ENCODE measurements around the gene WSCD2. TPM values are rescaled to one million over a fixed set of nuclear protein-coding genes. Genes with fewer than 3 reads are reported as not detected.

Gene WSCD2
- total RNA-seq, 1 donor from 2014 or later: 0.40 TPM

GRCh38 chr12:108182096-108182495, 53.0 kb downstream of the WSCD2 start:
- intact Hi-C loops (cut with DNase I): no loop called here
- DNase-seq (ENCODE audit: low spot score): no peak

- no peak for DNase-seq (ENCODE audit: low spot score)
- intact Hi-C loops (cut with DNase I): no loop called here
These were observed 55.9 kb downstream of the WSCD2 start for GRCh38 chr12:108185002-108185401.

DNA sequence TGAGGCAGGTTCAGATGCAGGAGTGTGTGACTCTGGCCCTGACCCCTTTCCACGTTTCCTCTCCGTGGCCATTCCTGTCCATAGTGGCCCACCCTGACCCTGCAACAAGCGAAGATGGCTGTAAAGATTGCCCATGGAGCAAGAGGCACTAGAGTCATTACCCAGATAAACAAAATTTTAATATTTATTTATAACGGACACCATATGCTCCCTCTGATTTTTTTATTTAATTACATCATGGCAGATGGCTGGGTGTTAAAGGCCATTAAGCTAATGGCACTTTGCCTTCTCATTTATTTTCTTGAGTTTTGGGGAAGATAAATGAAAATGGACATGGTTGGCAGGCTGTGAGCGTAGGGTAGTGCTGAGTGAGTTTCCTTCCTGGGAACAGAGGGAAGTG, 58.7 kb downstream of the WSCD2 start:
- intact Hi-C loops (cut with DNase I): no loop called here
- DNase-seq (ENCODE audit: low spot score): no peak

DNA sequence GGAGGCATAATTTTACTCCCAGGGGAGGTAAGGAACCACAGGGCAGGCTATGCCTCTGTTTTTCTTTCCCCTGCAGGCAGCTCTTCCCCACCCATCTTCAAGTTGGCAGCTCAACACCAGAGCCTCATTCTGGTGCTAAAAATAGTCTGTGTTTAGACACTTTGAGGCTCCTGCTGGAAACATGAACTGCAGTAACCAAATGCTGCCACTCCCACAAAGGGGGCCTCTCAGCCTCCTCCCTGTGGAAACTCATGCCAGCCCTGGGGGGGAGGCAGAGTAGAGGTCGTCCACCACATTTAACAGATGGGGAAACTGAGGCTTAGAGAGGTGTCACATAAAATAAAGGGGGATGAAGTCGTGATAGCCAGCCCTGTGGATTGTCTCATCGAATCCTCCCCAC, 61.4 kb downstream of the WSCD2 start:
- no peak for DNase-seq (ENCODE audit: low spot score)
- intact Hi-C loops (cut with DNase I): loop anchor here (5.0 kb wide), 1 partner anchor 198 kb away; no protein-coding TSS in a partner anchor

GRCh38 chr12:108191086-108191485, 62.0 kb downstream of the WSCD2 start:
- intact Hi-C loops (cut with DNase I): loop anchor here (5.0 kb wide), 1 partner anchor 199 kb away; no protein-coding TSS in a partner anchor
- DNase-seq (ENCODE audit: low spot score): no peak

DNA sequence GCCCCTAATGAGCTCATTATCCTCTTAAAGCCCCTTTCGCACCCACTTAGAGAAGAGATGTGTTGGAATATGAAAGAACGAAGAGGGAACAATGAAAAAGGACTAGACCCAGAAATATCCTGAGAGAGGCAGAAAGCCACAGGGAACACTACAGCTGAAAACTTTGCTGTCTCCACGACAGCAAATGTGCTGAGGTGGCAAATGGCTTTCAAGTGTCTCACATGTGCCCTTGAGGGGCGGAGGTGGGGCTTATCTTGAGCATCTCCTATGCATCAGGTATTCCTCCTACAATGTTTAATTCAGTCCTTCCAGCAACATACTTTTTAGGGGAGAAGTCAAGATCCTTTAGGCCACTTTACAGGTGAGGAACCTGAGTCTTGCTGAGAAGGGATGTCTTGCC, 62.9 kb downstream of the WSCD2 start:
- DNase-seq (ENCODE audit: low spot score): no peak
- intact Hi-C loops (cut with DNase I): loop anchor here (5.0 kb wide), 1 partner anchor 200 kb away; no protein-coding TSS in a partner anchor

GRCh38 chr12:108193493-108193892, 64.4 kb downstream of the WSCD2 start:
- no peak for DNase-seq (ENCODE audit: low spot score)
- intact Hi-C loops (cut with DNase I): loop anchor here (5.0 kb wide), 1 partner anchor 201 kb away; no protein-coding TSS in a partner anchor

DNA sequence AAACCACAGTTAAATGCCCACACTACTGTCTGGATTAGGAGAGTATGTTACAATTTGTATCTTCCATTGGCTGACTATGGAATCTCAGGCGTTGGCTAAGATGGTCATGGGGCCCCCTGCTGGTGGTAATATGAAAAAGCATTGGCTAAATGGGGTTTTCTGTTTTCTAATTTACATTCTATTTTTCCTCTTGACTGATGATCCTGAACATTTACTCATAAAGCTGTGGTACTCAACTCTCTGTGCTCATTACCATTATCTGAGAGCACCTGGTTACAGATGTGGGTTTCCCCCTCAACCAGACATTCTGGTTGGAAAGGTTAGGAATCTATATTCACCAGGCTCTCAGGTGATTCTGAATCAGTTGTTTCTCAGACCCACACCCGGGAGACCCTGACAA, 64.8 kb downstream of the WSCD2 start:
- intact Hi-C loops (cut with DNase I): loop anchor here (5.0 kb wide), 1 partner anchor 202 kb away; no protein-coding TSS in a partner anchor
- no peak for DNase-seq (ENCODE audit: low spot score)

GRCh38 chr12:108194585-108194984, 65.5 kb downstream of the WSCD2 start:
- intact Hi-C loops (cut with DNase I): loop anchor here (5.0 kb wide), 1 partner anchor 202 kb away; no protein-coding TSS in a partner anchor

DNA sequence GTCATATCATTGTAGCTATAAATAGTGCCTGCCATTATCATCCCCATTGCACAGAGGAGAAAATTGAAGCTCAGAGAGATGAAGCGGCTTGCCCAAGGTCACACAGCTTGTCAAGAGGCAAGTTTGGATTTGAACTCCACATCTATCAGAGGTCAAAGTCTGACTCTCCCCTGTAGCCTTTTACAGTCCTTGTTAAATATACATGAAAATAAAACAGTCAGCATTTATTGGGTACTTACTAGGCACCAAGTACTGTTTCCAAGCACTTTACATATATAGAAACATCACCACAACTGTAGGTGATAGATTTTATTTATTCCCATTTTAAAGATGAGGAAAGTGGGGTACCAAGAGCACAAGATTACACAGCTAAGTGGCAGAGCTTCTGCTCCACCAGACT, 67.2 kb downstream of the WSCD2 start:
- DNase-seq (ENCODE audit: low spot score): no peak
- intact Hi-C loops (cut with DNase I): no loop called here

More at GRCh38 chr12:108194585-108194984, 65.5 kb downstream of the WSCD2 start:
- no peak for DNase-seq (ENCODE audit: low spot score)

- DNase-seq (ENCODE audit: low spot score): no peak
- intact Hi-C loops (cut with DNase I): no loop called here
These were observed 67.8 kb downstream of the WSCD2 start for GRCh38 chr12:108196921-108197320.

GRCh38 chr12:108198043-108198442, 69.0 kb downstream of the WSCD2 start:
- intact Hi-C loops (cut with DNase I): no loop called here
- no peak for DNase-seq (ENCODE audit: low spot score)

DNA sequence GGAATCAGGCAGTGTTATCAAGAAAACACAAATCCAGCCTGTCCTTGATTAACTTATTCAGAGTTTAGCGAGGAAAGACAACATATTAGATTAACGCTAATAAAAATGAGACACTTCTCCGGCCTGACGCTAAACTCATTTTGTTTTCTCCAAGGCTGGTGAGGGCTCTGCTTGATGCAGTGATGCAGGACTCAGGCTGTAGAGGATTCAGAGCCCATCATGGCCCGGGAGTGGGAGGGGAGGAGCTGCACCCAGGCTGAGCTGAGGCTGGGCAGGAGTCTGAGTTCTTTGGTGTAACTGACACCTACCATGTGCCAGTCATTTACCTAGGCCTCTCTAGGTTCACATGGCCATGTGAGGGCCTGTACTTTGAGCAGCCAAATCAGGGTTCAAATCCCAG, 70.0 kb downstream of the WSCD2 start:
- intact Hi-C loops (cut with DNase I): no loop called here
- DNase-seq (ENCODE audit: low spot score): no peak

DNA sequence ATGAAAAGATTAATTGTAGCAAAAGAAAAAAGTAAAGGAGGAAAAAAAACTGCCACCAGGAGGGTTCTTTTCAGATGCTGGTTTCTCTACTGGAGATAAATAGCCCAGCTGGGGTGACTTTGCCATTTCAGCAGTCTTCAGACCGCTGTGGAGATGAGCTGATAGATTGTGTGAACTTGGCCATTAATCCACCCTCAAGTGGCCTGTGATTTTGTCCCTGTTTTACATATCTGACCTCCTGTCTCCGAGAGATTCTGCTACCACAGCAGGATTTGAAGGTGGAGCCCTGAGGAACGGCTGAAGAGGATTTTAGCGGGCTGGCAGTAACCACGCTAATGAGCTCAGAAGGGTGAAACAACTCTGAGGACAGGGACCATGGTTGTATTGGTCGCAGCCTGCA, 72.7 kb downstream of the WSCD2 start:
- no peak for DNase-seq (ENCODE audit: low spot score)
- intact Hi-C loops (cut with DNase I): no loop called here

GRCh38 chr12:108204117-108204987, 75.3 kb downstream of the WSCD2 start:
- DNase-seq (ENCODE audit: low spot score): peak; percentile 43
- intact Hi-C loops (cut with DNase I): no loop called here

- intact Hi-C loops (cut with DNase I): no loop called here
- no peak for DNase-seq (ENCODE audit: low spot score)
These were observed 76.8 kb downstream of the WSCD2 start for GRCh38 chr12:108205864-108206263.

DNA sequence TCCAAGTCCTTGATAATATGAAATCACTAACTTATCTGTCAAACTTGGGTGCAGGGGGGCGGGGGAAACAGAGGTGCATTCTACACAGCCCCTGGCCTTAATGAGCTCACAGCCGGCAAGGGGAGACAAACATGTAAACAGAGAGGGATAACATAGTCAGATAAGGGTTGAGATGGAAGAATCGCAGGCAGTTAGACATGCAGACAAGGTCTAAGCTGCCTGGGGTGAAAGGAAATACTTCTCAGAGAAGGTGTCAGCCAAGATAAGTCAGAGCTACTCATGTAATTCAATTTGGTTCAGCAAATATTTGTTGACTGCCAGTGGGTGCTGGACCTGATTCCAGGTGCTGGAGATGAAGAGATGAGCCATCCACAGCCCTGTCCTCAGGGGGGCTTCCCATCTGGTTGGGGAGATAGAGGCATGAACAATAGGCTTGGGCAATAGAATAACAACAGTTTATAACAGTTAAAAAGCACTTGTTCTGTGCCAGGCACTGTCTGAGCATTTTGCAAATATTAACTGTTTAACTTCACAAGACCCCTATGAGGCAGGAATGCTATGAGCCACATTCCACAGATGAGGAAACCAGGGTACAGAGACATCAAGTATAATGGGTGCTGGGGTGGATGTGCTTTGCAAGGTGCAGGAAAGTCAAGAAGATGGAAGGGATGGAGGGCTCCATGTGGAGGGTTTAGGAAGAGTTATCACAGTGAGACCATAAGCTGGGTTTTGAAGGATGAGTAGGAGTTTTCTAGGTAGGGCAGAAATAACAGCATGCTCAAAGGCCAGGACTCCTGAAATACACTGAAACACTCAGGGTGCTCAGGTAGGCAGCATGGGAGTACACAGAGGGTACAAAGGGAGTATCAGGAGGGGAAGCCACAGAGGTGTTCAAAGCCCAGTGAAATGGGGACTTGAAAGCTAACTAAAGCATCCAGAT, 79.0 kb downstream of the WSCD2 start:
- DNase-seq (ENCODE audit: low spot score): no peak
- intact Hi-C loops (cut with DNase I): no loop called here

GRCh38 chr12:108210001-108210400, 80.9 kb downstream of the WSCD2 start:
- intact Hi-C loops (cut with DNase I): loop anchor here (10.0 kb wide), 1 partner anchor 255 kb away; no protein-coding TSS in a partner anchor
- DNase-seq (ENCODE audit: low spot score): no peak

- intact Hi-C loops (cut with DNase I): loop anchor here (10.0 kb wide), 1 partner anchor 254 kb away; no protein-coding TSS in a partner anchor
- no peak for DNase-seq (ENCODE audit: low spot score)
These were observed 82.1 kb downstream of the WSCD2 start for GRCh38 chr12:108211157-108211556.

Measured in cardiac septum (tissue), 1 donor.